NB4 (cell line): ENCODE measurements around the gene PTGDS.

ENCODE experiments used
- POLR2A ChIP-seq: IDR thresholded peaks from 2 replicates; pipeline ENCODE4 v1.6.1; 2011; ENCODE audit warnings: mild to moderate bottlenecking; ENCODE audit not compliant: insufficient read length; ENCODE audit errors: extremely low read depth
- TF ChIP-seq, protein P1 (sequence below): IDR thresholded peaks from one replicate; pipeline ENCODE4 v1.5.1; 2012; ENCODE audit warnings: low read depth, low read length
- TF ChIP-seq, protein P2 (sequence below): IDR thresholded peaks from 2 replicates; pipeline ENCODE4 v1.6.1; 2011; ENCODE audit warnings: low read depth, low read length

DNA sequence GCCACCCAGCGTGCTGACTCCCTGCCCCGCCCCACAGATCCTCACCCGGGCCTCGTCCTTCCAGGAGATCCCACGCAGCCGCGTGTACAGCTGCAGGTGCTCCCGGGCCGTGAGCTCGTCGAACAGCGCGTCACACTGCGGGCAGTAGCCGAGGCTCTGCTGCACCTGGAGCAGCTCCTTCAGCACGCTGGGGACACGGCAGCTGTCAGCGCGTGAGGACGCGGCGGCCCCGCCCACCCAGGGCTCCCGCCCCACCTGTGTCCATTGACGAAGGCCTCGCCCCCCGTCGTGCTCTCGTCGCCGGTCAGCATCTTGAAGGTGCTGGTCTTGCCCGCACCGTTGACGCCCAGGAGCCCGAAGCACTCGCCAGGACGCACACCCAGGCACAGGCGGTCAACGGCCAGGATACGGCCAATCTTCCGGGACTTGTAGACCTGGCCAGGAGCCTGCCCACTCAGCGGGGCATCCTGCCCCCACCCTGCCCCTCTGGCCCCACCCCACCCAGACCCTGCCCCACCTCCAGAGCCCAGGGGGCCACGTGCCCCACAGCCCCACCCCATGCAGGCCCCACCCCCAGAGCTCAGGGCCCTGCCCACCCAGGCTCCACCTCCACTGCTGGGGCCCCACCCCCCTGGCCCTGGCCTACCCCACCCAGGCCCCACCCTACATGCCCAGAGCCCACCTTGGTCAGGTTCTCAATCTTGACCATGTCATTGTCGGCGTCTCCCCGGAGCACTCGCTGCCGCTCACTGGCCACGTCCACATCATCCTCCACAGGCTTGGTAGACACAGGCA, 32.8 kb downstream of the PTGDS start:
- TF ChIP-seq POLR2A = no peak
- TF ChIP-seq, protein P1, sequence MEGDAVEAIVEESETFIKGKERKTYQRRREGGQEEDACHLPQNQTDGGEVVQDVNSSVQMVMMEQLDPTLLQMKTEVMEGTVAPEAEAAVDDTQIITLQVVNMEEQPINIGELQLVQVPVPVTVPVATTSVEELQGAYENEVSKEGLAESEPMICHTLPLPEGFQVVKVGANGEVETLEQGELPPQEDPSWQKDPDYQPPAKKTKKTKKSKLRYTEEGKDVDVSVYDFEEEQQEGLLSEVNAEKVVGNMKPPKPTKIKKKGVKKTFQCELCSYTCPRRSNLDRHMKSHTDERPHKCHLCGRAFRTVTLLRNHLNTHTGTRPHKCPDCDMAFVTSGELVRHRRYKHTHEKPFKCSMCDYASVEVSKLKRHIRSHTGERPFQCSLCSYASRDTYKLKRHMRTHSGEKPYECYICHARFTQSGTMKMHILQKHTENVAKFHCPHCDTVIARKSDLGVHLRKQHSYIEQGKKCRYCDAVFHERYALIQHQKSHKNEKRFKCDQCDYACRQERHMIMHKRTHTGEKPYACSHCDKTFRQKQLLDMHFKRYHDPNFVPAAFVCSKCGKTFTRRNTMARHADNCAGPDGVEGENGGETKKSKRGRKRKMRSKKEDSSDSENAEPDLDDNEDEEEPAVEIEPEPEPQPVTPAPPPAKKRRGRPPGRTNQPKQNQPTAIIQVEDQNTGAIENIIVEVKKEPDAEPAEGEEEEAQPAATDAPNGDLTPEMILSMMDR = no peak
- TF ChIP-seq, protein P2, sequence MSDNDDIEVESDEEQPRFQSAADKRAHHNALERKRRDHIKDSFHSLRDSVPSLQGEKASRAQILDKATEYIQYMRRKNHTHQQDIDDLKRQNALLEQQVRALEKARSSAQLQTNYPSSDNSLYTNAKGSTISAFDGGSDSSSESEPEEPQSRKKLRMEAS = no peak
